Stimulated activated CD8-positive, alpha-beta memory T cell treated with anti-CD3 and anti-CD28 coated beads, Interleukin-2, amount 100 ng/mL, for 1 hour (primary cell): ENCODE measurements around the gene KCNJ1.

ENCODE experiments used
- DNase-seq, 2 donors: peaks; one replicate each; pipeline ENCODE4 v3.0.0-alpha.2; 2020; ENCODE audit warnings: low read depth in 2 of 2

The KCNJ1 gene

GRCh38 chr11:128901653-128902514 lies 34.8 kb upstream of the KCNJ1 start:
- DNase-seq, result no peak

- no peak for DNase-seq
Observed at GRCh38 chr11:128900468-128900867, 33.4 kb upstream of the KCNJ1 start.

DNA sequence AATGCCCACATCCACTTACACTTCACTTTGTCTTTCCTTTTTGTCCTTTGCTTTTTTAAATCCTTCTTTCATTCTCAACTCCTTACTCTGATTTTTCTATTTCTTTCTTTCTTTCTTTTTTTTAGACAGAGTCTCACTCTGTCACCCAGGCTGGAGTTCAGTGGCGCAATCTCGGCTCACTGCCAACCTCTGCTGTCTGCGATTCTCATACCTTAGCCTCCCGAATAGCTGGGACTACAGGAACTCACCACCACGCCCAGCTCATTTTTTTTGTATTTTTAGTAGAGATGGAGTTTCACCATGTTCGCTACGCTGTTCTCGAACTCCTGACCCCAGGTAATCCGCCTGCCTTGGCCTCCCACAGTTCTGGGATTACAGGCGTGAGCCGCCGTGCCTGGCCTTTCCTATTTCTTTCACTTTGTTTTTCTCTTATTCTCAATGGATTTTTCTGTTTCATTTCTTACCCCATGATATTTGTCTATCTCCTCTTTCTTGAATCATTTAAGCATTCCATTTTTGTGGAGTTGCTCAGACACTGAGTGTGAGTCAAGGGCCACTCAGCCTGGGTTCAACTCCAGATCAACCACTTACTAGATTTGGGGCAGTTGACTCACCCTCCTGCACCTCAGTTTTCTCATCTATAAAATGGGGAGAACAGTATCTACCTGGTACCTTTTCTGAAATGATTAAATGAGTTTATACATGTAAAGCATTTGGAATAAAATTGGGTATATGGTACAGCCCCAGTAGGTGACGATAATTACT lies 31.7 kb upstream of the KCNJ1 start:
- DNase-seq, result no peak

DNA sequence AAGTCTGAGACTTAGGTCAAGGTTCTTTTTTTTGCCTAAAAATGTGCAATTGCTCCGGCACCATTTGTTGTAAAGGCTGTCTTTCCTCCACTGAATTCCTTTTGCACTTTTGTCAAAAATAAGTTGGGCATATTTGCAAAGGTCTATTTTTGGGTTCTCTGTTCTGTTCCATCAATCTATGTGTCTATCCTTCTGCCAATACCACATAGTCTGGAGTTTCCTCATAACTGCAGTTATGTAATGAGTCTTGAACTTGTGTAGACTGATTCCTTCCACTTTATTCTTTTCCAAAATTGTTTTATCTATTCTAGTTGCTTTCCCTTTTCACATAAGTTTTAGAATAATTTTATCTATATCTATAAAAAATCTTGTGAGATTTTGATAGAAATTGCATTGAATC lies 30.7 kb upstream of the KCNJ1 start:
- DNase-seq, result no peak

- no peak for DNase-seq
Observed at GRCh38 chr11:128896356-128896755, 29.3 kb upstream of the KCNJ1 start.

DNA sequence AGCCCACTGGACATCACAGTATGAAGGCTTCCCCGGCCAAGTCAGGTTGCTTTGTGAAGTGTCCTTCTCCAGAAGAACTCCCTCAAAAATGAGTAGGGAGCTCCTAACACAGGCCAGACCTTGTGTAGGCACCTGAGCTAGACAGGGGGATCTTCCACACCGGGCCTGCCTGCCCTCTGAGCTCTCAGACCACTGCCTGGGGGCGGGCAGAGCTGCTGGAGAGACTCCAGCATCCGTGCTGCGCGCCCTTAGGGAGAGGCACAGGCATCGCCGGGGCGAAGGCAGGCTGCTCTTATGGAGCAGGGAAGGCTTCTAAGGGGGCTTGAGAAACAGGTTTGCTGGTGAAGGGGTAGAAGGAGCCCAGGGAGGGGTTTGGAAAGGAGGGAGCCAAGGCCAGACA lies 28.4 kb upstream of the KCNJ1 start:
- DNase-seq, result no peak

DNA sequence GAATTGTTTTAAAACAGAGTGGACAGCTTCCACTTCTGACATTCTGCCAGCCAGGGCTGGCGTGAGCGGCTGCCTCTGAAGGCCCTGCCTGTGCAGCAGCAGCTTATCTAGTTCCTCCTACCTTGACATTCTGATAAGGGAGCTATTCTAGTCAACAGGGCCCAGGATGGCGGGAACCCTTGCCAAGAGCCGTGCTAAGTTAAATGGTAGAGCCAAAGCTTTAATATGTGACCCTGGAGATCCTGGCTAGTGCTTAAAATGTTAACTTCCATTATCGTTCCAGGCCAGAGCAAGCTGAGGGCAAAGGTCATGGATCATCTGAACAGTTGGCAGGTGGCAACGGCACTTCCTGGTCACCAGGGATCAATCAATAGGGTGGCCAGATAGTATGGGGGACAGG lies 27.6 kb upstream of the KCNJ1 start:
- no peak for DNase-seq

DNA sequence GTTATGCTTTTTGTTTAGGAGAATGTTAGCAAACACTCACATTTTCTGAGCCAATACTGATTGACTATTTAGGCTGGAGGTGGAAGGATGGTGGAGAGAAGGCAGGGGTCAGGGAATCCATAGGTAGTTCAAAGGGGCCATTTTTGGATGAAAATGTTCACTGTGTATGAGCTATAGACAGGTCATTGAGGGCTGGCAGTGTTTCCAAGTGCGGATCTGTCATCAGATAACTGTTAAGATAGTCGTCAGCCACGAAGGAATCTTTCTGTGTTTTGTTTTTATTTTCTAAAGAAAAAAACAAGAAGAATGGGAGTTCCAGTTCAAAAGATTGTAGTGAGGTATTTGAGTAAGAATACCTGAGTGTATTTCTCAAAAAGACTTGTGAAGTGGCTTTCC lies 27.2 kb upstream of the KCNJ1 start:
- no peak for DNase-seq

GRCh38 chr11:128893578-128894285 lies 26.6 kb upstream of the KCNJ1 start:
- no peak for DNase-seq

- DNase-seq, result no peak
Observed at GRCh38 chr11:128892866-128893565, 25.9 kb upstream of the KCNJ1 start.

DNA sequence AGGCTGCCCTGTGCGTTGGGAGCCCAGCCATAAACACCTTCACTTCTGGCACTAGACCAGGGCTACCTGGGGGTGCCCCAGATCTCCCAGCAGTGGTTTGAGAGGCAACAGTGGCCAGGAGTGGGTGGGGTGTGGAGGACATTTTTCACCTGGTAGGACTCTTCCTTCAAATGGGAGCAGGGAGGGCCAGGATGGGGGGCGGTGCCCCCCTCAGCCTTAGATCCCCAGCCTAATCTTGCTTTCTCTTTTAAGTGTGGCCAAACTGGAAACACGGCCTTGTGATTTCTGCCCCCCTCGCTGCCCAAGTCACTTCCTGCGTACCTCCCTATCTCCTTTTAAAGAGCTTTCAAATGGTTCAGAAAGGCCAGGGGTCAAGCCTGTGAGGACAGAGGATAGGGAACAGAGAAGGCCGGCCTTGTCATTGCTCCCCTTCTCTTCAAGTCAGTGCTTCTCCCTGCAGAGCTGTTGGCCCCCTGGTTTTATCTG lies 24.9 kb upstream of the KCNJ1 start:
- DNase-seq, result no peak

- DNase-seq, result no peak
Observed at GRCh38 chr11:128890543-128891368, 23.7 kb upstream of the KCNJ1 start, which contains the start of gene KCNJ5. KCNJ5 (plus strand) TSS chr11:128891356; CDS start chr11:128911274, 19,918 bp downstream.

DNA sequence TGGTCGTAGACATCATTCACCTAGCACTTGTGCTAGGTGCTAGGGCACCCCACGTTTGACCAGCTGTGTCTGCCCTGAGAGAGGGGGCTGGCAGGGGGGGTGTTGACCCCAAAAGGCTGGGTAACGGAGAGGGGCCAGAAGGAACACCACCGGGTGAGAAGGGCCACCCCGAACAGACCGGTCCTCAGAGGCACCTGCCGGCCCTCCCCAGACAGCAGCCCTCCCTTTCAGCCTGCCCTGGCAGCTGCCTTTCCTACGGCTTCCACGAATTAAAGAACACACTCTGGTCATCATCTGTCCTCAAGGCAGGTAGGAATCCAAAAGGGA lies 23.1 kb upstream of the KCNJ1 start:
- DNase-seq, result no peak

DNA sequence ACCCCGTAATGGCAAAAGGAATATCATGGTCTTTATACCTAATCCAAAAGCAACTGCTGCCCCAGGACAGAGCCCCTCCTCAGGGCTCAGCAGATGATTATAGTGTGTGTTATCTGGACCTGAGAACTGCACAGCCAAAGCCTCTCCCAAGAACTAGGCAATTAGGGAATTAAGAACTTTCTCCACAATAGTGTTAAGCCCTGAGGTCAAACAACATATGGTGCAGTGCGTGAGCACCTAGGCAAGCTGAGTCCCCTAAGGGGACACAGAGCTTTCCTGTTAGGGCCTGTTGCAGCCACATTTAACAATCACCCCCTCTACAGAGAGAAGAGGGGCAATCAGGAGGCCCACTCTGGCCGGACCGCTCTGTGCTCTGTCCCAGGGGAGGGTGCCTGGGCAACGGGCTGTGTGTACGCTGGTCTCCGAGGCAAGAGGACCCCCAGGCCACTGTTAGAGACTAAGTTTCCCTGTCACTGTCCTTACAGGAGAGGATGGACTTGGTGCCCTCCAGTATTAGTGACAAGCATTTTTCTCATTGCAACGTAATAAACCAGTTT lies 22.6 kb upstream of the KCNJ1 start:
- DNase-seq, result no peak

- DNase-seq, result no peak
Observed at GRCh38 chr11:128888034-128888985, 21.2 kb upstream of the KCNJ1 start.

GRCh38 chr11:128886406-128887124 lies 19.5 kb upstream of the KCNJ1 start:
- DNase-seq, result no peak

DNA sequence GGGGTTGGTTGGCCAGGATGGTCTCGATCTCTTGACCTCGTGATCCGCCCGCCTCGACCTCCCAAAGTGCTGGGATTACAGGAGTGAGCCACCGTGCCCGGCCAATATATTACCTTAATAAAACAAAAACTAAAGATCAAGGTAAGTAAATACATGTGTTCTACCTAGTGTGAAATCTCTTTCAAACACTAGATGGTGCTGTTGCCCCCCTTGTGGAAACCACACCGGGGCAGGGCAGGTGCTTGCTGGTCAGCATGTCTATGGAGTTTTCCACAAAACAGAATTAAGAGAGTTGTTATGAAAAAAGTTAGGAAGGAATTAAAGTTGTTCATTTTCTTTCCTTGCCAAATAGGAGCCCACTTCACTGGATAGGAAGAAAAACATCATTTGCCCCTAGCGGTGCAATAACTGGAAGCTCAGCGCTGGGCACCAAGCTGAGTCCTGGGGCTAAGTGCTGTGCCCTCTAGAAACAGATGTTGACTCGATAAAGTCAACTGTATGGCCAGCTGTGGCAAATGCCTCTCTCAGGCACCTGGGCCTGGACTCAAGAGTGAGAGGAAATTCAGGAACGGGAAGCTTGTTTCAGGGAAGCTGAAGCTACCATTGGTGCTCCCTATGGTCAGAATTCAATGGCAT lies 17.7 kb upstream of the KCNJ1 start:
- no peak for DNase-seq

DNA sequence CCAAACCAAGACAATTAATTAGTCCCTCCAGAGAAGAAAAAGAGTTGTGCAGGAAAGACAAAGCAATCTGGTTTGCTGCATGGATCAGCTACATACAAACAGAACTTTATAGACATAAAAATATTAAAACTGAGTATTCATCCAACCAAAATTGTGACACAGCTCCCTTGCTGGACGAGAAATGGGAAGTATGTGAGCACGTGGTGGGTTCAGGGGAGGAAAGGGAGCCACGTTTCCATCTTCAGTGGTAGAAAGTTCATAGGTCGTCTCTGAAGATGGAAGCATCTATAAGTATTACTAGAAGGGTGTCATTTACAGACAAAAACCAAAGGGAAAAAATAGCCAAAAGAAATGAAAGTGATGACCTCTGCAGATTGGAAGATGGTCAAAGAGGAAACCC lies 17.0 kb upstream of the KCNJ1 start:
- no peak for DNase-seq
